Lung microvascular endothelial cell (primary cell): ENCODE results near the gene CIITA. TPM values are rescaled to one million over a fixed set of nuclear protein-coding genes. Genes with fewer than 3 reads are reported as not detected.
"Not testable (repeated sequence)": the region's sequence is repeated elsewhere in the genome, so short reads cannot be mapped to it uniquely, and the experiment has no call there.

ENCODE experiments used
- DNase-seq, 2 donors: peaks; one replicate each; pipeline versions ENCODE4 v3.0.0 to v3.0.0-alpha.2; 2010; ENCODE audit warnings: low read depth in 2 of 2
- total RNA-seq: library from RNA; depleted of rRNA; stranded (reverse); fragments of >200 nt; gene quantifications from 2 replicates; pipeline ENCODE4 v1.2.1, GENCODE V29; 2014

CIITA gene
- total RNA-seq, 1 donor from 2014 or later = under 0.01 TPM

DNA sequence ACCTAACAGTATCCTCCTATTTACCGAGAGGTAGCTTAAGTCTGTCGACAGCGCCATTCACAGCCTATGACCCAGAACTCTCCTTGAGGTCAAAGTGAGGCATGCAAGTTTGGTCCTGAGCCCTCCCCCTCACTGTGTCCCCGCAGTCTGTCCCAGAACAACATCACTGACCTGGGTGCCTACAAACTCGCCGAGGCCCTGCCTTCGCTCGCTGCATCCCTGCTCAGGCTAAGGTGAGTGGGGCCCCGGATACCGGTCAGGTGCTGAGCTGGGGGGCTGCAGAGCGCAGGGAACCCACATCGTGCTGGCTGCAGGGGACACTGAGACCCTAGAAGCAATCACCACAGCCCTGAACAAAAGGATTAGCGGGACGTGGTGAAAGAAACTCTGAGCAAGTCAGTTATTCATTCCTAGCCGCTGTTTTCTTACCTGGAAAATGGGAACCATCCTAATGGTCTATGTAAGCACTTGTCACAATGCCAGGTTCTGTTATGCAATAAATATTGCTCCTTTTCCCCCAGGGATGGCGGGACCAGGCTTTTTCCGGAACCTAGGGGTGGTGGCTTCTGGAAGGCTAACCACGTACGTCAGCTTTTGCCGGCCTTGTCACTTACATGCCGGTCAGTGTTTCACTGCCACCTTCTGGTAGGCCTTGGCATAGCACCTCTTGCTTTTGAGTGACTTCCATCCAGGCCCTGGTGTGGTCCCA lies 41.4 kb downstream of the CIITA start:
- peak; percentile 92 to 96 for DNase-seq

DNA sequence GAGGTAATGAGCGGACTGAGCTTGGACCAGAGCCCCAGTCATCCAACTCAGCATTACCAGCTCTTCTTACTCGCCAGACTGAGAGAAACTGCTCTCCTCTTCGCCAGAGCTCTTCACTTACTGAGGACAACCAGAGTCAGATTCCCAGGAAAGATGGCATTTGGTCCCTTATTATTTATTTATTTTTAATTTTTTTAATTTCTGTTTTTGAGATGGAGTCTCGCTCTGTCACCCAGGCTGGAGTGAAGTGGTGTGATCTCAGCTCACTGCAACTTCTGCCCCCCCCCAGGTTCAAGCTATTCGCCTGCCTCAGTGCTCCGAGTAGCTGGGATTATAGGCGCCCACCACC lies 42.0 kb downstream of the CIITA start:
- DNase-seq = no peak

GRCh38 chr16:10920726-10921427 lies 43.9 kb downstream of the CIITA start:
- DNase-seq = no peak

DNA sequence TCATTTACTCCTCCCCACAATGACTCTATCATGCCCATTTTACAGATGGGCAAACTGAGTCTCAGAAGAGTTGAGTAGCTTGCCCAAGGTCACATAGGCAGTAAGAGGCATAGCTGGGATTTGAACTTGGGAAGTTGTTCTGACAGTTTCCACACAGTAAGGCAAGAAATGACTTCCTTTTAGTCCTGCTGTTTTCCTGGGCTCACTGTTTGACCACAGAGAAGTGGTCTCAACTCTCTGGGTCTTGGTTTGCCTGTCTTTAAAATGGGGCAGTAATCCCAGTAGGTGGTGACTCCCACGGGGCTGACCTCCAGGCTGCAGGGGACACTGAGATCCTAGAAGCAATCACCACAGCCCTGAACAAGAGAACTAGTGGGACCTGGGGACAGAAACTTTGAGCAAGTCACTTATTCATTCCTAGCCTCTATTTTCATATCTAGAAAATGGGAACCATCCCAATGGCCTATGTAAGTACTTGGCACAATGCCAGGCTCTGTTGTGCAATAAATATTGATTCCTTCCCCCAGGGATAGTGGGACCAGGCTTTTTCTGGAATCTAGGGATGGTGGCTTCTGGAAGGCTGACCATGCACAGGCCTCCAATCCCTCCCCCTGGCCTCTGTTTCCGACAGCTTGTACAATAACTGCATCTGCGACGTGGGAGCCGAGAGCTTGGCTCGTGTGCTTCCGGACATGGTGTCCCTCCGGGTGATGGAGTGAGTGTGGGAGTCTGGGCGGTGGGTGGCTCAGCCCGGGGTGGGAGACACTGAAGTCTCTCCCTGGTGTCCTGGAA lies 44.7 kb downstream of the CIITA start:
- peak in 1 of 2 donors; percentile 16 for DNase-seq

DNA sequence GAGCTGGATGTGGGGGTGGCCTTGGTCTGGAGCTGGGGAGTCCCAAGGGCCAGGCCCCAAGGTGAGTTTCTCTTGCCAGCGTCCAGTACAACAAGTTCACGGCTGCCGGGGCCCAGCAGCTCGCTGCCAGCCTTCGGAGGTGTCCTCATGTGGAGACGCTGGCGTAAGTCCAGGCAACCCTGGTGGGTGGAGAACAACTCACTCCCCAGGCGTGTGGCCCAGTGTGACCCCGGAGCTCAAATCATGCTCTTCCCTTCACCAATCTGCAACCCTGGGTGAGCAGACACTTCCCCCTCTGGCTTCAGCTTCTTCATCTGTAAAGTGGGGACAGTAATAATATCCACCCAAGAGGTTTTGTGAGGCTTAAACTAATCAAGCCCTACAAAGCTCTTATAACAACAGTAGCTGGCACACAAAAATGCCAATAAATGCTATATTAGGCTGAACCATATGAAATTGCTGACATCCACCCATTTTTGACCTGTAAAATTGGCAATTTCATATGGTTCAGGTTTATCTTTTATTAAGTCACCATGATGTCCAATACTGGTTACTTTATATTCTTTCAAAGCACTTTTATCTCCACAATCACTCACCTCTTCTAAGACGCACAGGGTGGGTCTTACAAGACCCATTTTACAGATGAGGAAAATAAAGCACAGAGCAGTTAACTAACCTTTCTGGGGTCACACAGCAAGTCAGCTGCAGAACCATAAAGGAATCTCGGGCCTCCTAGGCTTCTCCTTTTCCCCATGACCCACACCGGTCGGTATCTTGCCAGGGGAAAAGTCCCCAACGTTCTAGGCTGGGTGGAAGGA lies 45.5 kb downstream of the CIITA start:
- DNase-seq = no peak

- DNase-seq = no peak
Observed at GRCh38 chr16:10923146-10923649, 46.2 kb downstream of the CIITA start.

GRCh38 chr16:10923650-10924214 lies 46.7 kb downstream of the CIITA start:
- DNase-seq = no peak

GRCh38 chr16:10925285-10925684 lies 48.3 kb downstream of the CIITA start:
- DNase-seq = not testable (repeated sequence)

DNA sequence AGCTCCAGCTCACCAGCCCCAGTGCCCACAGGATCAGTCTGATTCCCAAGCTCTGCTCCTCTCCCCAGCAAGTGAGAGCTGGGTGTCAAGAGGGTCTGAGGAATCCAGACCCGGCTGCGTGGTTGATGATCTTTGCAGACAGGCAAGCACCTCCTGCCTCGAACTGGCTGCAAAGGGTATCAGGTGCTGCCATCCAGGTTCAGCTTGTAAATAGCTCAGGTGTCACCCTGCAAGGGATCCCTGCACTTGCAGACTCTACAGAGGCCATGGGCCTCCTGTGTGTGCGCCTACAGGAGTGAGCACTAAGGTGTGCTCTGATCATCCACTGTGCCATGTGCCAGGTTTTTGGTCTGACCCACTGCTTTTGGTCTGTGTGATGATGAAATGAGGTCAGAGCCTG lies 49.1 kb downstream of the CIITA start:
- no peak for DNase-seq

GRCh38 chr16:10926867-10927266 lies 49.9 kb downstream of the CIITA start:
- no peak for DNase-seq

- no peak for DNase-seq
Observed at GRCh38 chr16:10927497-10928112, 50.6 kb downstream of the CIITA start.

DNA sequence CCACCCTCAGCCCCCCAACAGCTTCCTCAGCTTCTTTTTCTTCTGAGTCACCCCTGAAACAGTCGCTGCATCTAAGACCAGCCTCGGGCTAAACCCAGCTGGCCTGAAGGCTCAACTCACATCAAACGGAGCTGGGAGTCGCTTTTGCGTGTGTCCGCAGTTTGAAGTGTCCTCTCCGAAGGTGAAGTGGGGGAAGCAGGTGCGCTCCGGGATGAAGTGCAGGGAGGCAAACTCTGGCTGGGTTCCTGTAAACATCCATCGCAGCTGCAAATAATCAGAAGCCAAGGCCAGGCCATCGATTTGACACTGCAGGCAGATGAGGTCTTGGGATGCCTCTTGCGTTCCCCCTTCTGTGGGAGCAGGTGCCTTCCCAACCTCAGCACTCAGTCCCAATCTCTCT lies 52.1 kb downstream of the CIITA start:
- not testable (repeated sequence) for DNase-seq

DNA sequence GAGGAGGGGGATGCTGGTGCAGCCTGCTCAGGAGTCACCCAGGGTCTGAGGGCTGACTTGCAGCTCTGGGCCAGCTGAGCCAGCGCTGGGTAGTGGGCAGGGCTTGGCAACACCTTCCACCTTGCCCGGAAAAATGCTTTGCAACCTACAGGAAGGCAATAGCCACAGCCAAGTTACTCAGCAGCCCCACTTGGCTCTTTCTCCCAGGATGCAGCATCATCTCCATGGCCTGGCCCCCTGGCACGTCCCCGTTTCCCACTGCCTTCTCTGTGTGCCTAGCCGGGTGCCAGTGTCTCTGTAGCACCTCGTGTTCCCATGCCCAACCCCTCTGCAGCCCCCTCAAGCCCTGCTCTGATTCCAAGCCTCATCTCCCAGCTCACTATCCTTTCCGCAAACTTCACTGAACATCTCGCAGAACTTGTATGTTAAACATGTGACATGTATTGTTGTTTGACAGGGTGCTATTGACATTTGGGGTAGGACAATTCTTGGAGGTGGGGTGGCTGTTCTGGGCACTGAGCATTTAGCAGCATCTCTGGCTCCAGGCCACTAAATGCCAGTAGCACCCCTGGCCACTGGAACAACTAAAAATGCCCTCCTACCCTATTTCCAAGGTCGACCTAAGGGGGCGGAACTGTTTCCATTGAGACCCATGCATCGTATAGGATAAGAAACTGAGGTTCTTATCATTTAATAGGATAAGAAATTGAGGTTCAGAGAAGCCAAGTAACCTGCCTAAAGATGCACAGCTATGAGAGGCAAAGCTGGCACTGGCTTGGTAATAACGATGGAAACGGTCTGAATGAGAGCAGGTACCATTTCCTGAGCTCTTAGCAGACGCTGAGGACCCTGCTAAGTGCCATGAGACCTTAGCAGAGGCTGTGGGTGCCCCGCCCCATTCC lies 53.1 kb downstream of the CIITA start:
- peak in 1 of 2 donors; percentile 34 for DNase-seq

- DNase-seq = no peak
Observed at GRCh38 chr16:10930755-10931093, 53.7 kb downstream of the CIITA start.

DNA sequence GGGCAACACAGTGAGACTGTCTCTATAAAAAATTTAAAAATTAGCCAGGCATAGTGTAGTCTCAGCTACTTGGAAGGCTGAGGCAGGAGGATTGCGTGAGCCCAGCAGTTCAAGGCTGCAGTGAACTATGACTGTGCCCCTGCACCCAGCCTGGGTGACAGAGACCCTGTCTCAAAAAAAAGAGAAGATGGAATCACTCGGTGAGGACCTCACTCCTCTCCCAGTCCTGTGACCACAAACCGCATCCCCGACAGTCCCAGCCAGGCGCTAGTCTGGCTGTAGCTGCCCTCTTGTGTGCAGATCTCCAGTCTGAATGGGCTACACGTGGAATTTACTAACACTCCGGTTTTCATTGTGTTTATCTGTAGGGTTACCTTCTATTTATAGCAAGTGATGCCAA lies 54.1 kb downstream of the CIITA start:
- no peak for DNase-seq

GRCh38 chr16:10931977-10932632 lies 55.1 kb downstream of the CIITA start:
- no peak for DNase-seq

- no peak for DNase-seq
Observed at GRCh38 chr16:10932959-10933710, 56.1 kb downstream of the CIITA start.

DNA sequence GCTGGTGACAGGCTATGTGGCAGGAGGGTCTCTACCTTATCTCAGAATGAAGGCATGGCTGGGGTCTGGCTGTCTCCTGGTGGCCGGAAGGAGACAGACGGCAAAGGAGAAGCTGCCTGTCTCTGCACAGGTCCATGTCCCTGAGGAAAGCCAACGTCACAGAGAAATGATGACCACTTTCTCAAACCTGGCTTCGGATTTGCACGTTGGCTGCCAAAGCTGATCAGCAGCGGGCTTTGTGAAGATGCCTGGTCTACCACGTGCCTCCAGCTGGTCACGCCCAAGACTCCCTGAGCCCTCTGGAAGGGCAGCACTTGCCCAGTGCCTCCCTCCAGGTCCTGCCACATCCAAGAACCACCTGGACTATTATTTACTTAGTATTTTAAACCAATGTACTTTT lies 56.9 kb downstream of the CIITA start:
- DNase-seq = no peak
